K562 (cell line): ENCODE results near the gene DACT3. TPM values are rescaled to one million over a fixed set of nuclear protein-coding genes. Genes with fewer than 3 reads are reported as not detected.

ENCODE experiments used
- CAMTA2 ChIP-seq: fragments of 250-450 bp; sonication (Bioruptor Pico); conservative IDR thresholded peaks from 2 replicates; pipeline ENCODE4 v1.5.1; 2022
- FOS ChIP-seq: IDR thresholded peaks from 3 replicates; pipeline ENCODE4 v1.6.1; 2011; ENCODE audit not compliant: insufficient read length; ENCODE audit errors: extremely low read depth
- GABPB1 ChIP-seq: sonication (generic); formaldehyde crosslinking; IDR thresholded peaks from 2 replicates; pipeline ENCODE4 v1.8.0; 2022; ENCODE audit warnings: mild to moderate bottlenecking, missing genetic modification reagents
- JUND ChIP-seq, 2 experiments: IDR thresholded peaks; 2 replicates in 1 of 2; 3 replicates in 1 of 2; pipeline ENCODE4 v1.6.1; 2011; ENCODE audit warnings: borderline replicate concordance in 2 of 2, low read depth in 2 of 2, low read length in 2 of 2, improper control_type of control experiment in 1 of 2, missing biosample characterization in 1 of 2, missing genetic modification characterization in 1 of 2, missing genetic modification reagents in 1 of 2
- KAT8 ChIP-seq: fragments of 450-650 bp; IDR thresholded peaks from 2 replicates; pipeline ENCODE4 v1.6.1; 2016; ENCODE audit warnings: low read depth, mild to moderate bottlenecking
- PRDM10 ChIP-seq: fragments of 450-650 bp; IDR thresholded peaks from 2 replicates; pipeline ENCODE4 v1.6.1; 2018; ENCODE audit not compliant: partially characterized antibody
- TAF1 ChIP-seq: IDR thresholded peaks from 2 replicates; pipeline ENCODE4 v1.6.1; 2011; ENCODE audit warnings: mild to moderate bottlenecking, low read length, moderate library complexity; ENCODE audit not compliant: insufficient read depth, control insufficient read depth, severe bottlenecking; ENCODE audit errors: extremely low read depth
- TFAM ChIP-seq: fragments of 250-450 bp; sonication (Bioruptor Pico); conservative IDR thresholded peaks from 2 replicates; pipeline ENCODE4 v1.5.0; 2021; ENCODE audit warnings: mild to moderate bottlenecking, moderate library complexity
- ZNF561 ChIP-seq: fragments of 450-650 bp; formaldehyde crosslinking; conservative IDR thresholded peaks from 2 replicates; pipeline ENCODE4 v1.4.0; 2020; ENCODE audit warnings: mild to moderate bottlenecking, moderate library complexity
- polyA plus RNA-seq, 8 experiments: library from polyadenylated mRNA; depleted of rRNA in 4 of 8; stranded (reverse) in 5 of 8; unstranded in 3 of 8; fragments of >200 nt; fragmentation: Nextera tagmentation in 2 of 8; fragmentation: Illumina TruSeq in 1 of 8; extraction: Ambion mirVana in 2 of 8; extraction: Trizol in 1 of 8; gene quantifications; 2 replicates each; pipeline versions ENCODE4 v1.2.1 to v1.2.3, GENCODE V29; 2011 to 2014; ENCODE audit warnings: inconsistent platforms in 1 of 8, missing spikeins in 1 of 8
- total RNA-seq, 7 experiments: library from RNA; depleted of rRNA in 6 of 7; stranded (reverse); fragments of >200 nt in 6 of 7; fragmentation: Illumina TruSeq in 2 of 7; extraction: Trizol in 2 of 7; gene quantifications; 2 replicates each; pipeline versions ENCODE4 v1.2.1 to v1.2.3, GENCODE V29; 2011 to 2021; ENCODE audit warnings: low replicate concordance in 1 of 7
- TF ChIP-seq, protein P1 (sequence below): fragments of 250-450 bp; sonication (Bioruptor Pico); IDR thresholded peaks from 2 replicates; pipeline ENCODE4 v1.4.0; 2020; ENCODE audit warnings: mild to moderate bottlenecking, moderate library complexity

DACT3 gene
- total and polyA plus RNA-seq, 9 of the 15 experiments (the other 6 are each of a cell fraction or from before 2014, with no cell fraction given), result 0.67 to 6.5 (median 3.5) TPM

DNA sequence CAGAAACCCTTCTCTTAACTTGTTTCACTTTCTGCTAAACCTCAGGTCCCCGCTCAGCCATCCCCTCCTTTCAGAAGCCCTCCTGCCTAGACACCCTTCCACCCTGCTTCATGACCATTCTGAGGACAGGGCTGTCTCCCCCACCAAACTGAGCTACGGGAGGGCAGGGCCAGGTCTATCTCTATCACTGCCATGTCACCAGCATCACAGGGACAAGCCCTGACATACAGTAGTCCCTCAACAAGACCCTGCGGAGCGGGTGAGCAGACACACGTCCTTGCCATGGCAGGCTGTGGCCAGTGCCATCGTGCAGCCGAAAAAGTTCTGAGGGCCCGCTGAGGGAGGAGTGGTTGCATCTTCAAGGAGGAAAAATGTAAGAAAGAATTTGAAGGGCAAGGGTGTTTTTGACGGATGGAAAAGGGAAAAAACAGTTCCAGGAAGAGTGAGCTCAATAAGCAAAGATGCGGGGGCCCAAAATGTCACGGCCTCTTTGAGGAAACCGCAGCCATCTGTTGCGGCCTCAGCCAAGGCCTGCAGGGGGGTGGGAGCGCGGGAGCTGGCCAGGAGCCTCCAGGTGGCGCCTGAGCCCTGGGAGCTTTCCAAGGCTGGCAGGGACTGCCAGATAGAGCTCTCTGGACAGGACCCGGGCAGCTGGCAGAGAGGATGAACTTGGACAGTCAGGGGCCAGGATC lies 44.2 kb downstream of the DACT3 start (continued):
- no peak for TF ChIP-seq GABPB1 (CRISPR knock-in tag)
- TF ChIP-seq ZNF561 (CRISPR knock-in tag), result no peak
- no peak for TF ChIP-seq TAF1
- TF ChIP-seq KAT8, result no peak
- TF ChIP-seq, protein P1, sequence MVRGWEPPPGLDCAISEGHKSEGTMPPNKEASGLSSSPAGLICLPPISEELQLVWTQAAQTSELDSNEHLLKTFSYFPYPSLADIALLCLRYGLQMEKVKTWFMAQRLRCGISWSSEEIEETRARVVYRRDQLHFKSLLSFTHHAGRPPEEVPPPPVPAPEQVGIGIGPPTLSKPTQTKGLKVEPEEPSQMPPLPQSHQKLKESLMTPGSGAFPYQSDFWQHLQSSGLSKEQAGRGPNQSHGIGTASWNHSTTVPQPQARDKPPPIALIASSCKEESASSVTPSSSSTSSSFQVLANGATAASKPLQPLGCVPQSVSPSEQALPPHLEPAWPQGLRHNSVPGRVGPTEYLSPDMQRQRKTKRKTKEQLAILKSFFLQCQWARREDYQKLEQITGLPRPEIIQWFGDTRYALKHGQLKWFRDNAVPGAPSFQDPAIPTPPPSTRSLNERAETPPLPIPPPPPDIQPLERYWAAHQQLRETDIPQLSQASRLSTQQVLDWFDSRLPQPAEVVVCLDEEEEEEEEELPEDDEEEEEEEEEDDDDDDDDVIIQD (CRISPR knock-in tag), result no peak
- peak; percentile 21; the same call in 1 of the 2 replicates for TF ChIP-seq JUND (IDR thresholded peaks at IDR 0.05; ENCODE audit: borderline replicate concordance, low read depth, low read length)
- TF ChIP-seq JUND (tag; IDR thresholded peaks at IDR 0.05; ENCODE audit: borderline replicate concordance, low read depth, low read length), result no peak
- TF ChIP-seq FOS, result no peak
- no peak for TF ChIP-seq TFAM (CRISPR knock-in tag)
- TF ChIP-seq CAMTA2, result no peak
- TF ChIP-seq PRDM10, result peak; percentile 52
